ENCODE data around the gene TAS2R1. TPM values are rescaled to one million over a fixed set of nuclear protein-coding genes. Genes with fewer than 3 reads are reported as not detected.

TAS2R1 gene
- total RNA-seq, 1 donor from 2014 or later, result not detected

- no peak for TF ChIP-seq CTCF (conservative IDR thresholded peaks at IDR 0.05; ENCODE audit: low read depth, low read length)
- no peak overlapping the region for H3K4me3 ChIP-seq (ENCODE audit: low read depth, low read length)
- no peak for DNase-seq (ENCODE audit: low read depth)
Observed at GRCh38 chr5:9642621-9643020, 12.5 kb upstream of the TAS2R1 start.

GRCh38 chr5:9641806-9642355 is 11.7 kb upstream of the TAS2R1 start:
- TF ChIP-seq CTCF (conservative IDR thresholded peaks at IDR 0.05; ENCODE audit: low read depth, low read length), result no peak
- H3K4me3 ChIP-seq (ENCODE audit: low read depth, low read length), result no peak overlapping the region
- no peak for DNase-seq (ENCODE audit: low read depth)

GRCh38 chr5:9632495-9632894 is 2.3 kb upstream of the TAS2R1 start:
- no peak for DNase-seq (ENCODE audit: low read depth)
- no peak overlapping the region for H3K4me3 ChIP-seq (ENCODE audit: low read depth, low read length)
- TF ChIP-seq CTCF (conservative IDR thresholded peaks at IDR 0.05; ENCODE audit: low read depth, low read length), result no peak

GRCh38 chr5:9627541-9627940 is 2.6 kb downstream of the TAS2R1 start:
- no peak for DNase-seq (ENCODE audit: low read depth)
- H3K4me3 ChIP-seq (ENCODE audit: low read depth, low read length), result no peak overlapping the region
- no peak for TF ChIP-seq CTCF (conservative IDR thresholded peaks at IDR 0.05; ENCODE audit: low read depth, low read length)

GRCh38 chr5:9626955-9627354 is 3.2 kb downstream of the TAS2R1 start:
- no peak for TF ChIP-seq CTCF (conservative IDR thresholded peaks at IDR 0.05; ENCODE audit: low read depth, low read length)
- no peak for DNase-seq (ENCODE audit: low read depth)
- no peak overlapping the region for H3K4me3 ChIP-seq (ENCODE audit: low read depth, low read length)

- no peak overlapping the region for H3K4me3 ChIP-seq (ENCODE audit: low read depth, low read length)
- no peak for TF ChIP-seq CTCF (conservative IDR thresholded peaks at IDR 0.05; ENCODE audit: low read depth, low read length)
- no peak for DNase-seq (ENCODE audit: low read depth)
Observed at GRCh38 chr5:9625731-9626130, 4.4 kb downstream of the TAS2R1 start.

GRCh38 chr5:9625286-9625685 is 4.9 kb downstream of the TAS2R1 start:
- DNase-seq (ENCODE audit: low read depth), result no peak
- no peak overlapping the region for H3K4me3 ChIP-seq (ENCODE audit: low read depth, low read length)
- TF ChIP-seq CTCF (conservative IDR thresholded peaks at IDR 0.05; ENCODE audit: low read depth, low read length), result no peak
